Suprapubic skin (tissue), 4 donors: ENCODE results near the gene ECE1.

Experiments
- EP300 ChIP-seq: sonication (generic); formaldehyde crosslinking; IDR thresholded peaks from one replicate; pipeline ENCODE4 v1.6.1; 2017; ENCODE audit warnings: antibody characterized with exemption
- POLR2AphosphoS5 ChIP-seq, 3 donors: sonication (generic); formaldehyde crosslinking; IDR thresholded peaks; one replicate each; pipeline ENCODE4 v1.6.1; 2017; ENCODE audit warnings: antibody characterized with exemption in 3 of 3
- TF ChIP-seq, protein P1 (sequence below), 2 donors: fragments of 200-600 bp in 1 of 2; fragments of 450-650 bp in 1 of 2; sonication (generic) in 1 of 2; IDR thresholded peaks; one replicate each; pipeline ENCODE4 v1.5.1; 2016 to 2019; ENCODE audit warnings: antibody characterized with exemption in 2 of 2, mild to moderate bottlenecking in 1 of 2, moderate library complexity in 1 of 2

DNA sequence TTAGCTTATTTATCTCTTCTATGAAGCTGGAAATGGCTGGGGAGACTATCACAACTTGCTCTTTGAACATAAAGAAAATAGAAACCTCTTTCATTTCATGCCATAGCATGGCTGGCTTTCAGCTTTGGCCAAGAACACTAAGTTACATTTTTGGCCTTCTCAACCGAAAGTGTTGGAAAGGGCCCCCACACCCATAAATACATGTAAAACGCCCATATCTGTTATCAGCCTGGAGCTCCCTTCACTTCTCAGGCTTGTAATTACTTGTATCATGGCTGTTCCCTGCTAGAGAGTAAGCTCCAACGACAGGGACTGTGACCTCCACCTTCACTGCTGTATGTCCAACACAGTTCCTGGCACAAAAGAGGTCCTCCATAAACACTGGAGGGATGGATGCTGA, 100.8 kb downstream of the ECE1 start:
- TF ChIP-seq EP300 (no peak), POLR2AphosphoS5 (IDR thresholded peaks at IDR 0.05) (no peak)
- TF ChIP-seq, protein P1, sequence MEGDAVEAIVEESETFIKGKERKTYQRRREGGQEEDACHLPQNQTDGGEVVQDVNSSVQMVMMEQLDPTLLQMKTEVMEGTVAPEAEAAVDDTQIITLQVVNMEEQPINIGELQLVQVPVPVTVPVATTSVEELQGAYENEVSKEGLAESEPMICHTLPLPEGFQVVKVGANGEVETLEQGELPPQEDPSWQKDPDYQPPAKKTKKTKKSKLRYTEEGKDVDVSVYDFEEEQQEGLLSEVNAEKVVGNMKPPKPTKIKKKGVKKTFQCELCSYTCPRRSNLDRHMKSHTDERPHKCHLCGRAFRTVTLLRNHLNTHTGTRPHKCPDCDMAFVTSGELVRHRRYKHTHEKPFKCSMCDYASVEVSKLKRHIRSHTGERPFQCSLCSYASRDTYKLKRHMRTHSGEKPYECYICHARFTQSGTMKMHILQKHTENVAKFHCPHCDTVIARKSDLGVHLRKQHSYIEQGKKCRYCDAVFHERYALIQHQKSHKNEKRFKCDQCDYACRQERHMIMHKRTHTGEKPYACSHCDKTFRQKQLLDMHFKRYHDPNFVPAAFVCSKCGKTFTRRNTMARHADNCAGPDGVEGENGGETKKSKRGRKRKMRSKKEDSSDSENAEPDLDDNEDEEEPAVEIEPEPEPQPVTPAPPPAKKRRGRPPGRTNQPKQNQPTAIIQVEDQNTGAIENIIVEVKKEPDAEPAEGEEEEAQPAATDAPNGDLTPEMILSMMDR (IDR thresholded peaks at IDR 0.05), result no peak
